ENCODE data around the gene NRTN. TPM values are rescaled to one million over a fixed set of nuclear protein-coding genes. Genes with fewer than 3 reads are reported as not detected.
A peak's percentile ranks its signal among the peaks of the same experiment; 100 is the strongest.

NRTN gene
- total and polyA plus RNA-seq, 2 of the 13 experiments (the other 11 are each of a cell fraction or from before 2014, with no cell fraction given) = 4.1 to 5.3 TPM

DNA sequence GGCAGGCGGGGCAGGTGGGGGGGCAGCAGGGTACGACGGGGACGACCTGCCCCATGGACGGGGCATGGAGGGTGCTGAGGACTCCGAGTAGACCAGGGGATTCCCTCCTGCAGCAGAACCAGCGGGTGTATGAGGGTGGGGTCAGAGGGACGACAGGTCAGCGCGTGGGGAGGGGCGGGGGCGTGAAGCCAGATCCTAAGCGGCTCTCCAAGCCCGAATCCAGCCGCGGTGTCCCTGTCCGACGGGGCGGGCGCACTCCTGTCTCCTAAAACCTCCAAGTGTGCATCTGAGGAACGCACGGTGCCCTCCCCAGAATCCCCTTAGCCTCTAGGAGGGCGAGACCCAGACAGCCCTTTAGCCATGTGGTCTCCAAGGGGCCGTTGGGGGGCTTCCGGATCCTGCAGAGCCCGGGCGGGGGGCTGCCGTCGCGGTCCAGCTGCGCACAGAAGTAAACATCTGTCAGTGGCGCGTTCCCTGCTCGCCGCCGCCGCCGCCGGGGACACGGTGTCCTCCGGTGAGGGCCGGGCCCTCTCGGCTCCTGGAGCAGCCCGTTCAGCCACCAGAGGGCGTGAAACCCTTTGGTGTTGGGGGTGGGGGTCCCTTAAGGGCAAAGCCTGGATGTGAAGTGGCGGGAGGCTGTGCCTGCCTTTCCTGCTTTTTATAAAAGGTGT is 730 bp downstream of the NRTN start (continued):
- TF ChIP-seq, protein P1, sequence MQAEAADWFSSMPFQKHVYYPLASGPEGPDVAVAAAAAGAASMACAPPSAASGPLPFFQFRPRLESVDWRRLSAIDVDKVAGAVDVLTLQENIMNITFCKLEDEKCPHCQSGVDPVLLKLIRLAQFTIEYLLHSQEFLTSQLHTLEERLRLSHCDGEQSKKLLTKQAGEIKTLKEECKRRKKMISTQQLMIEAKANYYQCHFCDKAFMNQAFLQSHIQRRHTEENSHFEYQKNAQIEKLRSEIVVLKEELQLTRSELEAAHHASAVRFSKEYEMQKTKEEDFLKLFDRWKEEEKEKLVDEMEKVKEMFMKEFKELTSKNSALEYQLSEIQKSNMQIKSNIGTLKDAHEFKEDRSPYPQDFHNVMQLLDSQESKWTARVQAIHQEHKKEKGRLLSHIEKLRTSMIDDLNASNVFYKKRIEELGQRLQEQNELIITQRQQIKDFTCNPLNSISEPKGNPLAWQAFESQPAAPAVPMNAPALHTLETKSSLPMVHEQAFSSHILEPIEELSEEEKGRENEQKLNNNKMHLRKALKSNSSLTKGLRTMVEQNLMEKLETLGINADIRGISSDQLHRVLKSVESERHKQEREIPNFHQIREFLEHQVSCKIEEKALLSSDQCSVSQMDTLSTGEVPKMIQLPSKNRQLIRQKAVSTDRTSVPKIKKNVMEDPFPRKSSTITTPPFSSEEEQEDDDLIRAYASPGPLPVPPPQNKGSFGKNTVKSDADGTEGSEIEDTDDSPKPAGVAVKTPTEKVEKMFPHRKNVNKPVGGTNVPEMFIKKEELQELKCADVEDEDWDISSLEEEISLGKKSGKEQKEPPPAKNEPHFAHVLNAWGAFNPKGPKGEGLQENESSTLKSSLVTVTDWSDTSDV (CRISPR knock-in tag; IDR thresholded peaks at IDR 0.05) = no peak
- no peak for TF ChIP-seq RNF2 (conservative IDR thresholded peaks at IDR 0.05; ENCODE audit: low read depth)
- TF ChIP-seq JUND (CRISPR knock-in tag; IDR thresholded peaks at IDR 0.05) = no peak
- TF ChIP-seq, protein P2, sequence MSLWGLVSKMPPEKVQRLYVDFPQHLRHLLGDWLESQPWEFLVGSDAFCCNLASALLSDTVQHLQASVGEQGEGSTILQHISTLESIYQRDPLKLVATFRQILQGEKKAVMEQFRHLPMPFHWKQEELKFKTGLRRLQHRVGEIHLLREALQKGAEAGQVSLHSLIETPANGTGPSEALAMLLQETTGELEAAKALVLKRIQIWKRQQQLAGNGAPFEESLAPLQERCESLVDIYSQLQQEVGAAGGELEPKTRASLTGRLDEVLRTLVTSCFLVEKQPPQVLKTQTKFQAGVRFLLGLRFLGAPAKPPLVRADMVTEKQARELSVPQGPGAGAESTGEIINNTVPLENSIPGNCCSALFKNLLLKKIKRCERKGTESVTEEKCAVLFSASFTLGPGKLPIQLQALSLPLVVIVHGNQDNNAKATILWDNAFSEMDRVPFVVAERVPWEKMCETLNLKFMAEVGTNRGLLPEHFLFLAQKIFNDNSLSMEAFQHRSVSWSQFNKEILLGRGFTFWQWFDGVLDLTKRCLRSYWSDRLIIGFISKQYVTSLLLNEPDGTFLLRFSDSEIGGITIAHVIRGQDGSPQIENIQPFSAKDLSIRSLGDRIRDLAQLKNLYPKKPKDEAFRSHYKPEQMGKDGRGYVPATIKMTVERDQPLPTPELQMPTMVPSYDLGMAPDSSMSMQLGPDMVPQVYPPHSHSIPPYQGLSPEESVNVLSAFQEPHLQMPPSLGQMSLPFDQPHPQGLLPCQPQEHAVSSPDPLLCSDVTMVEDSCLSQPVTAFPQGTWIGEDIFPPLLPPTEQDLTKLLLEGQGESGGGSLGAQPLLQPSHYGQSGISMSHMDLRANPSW (CRISPR knock-in tag; IDR thresholded peaks at IDR 0.05; ENCODE audit: borderline replicate concordance) = no peak
- TF ChIP-seq GLI4 (CRISPR knock-in tag; IDR thresholded peaks at IDR 0.05; ENCODE audit: borderline replicate concordance) = no peak
- no peak for TF ChIP-seq ZNF253 (CRISPR knock-in tag; IDR thresholded peaks at IDR 0.05; ENCODE audit: borderline replicate concordance)
- no peak for TF ChIP-seq HNRNPH1 (optimal IDR thresholded peaks at IDR 0.05; ENCODE audit: low read depth, low read length)
- peak; percentile 30; the same call in 1 of the 2 replicates for TF ChIP-seq NR2F6 (IDR thresholded peaks at IDR 0.05)
- no peak for TF ChIP-seq NR2F6 (CRISPR knock-in tag; IDR thresholded peaks at IDR 0.05)
- TF ChIP-seq ZNF333 (CRISPR knock-in tag; IDR thresholded peaks at IDR 0.05; ENCODE audit: borderline replicate concordance) = peak; percentile 89
- no peak for TF ChIP-seq MTF2 (CRISPR knock-in tag; IDR thresholded peaks at IDR 0.05; ENCODE audit: borderline replicate concordance)
- no peak for TF ChIP-seq ZNF207 (IDR thresholded peaks at IDR 0.05; ENCODE audit: borderline replicate concordance)
- no peak for TF ChIP-seq FOSL1 (CRISPR knock-in tag; IDR thresholded peaks at IDR 0.05; ENCODE audit: borderline replicate concordance)
- peak; percentile 64; the same call in 1 of the 2 replicates for TF ChIP-seq ZFP90 (CRISPR knock-in tag; IDR thresholded peaks at IDR 0.05; ENCODE audit: borderline replicate concordance)
- TF ChIP-seq ZFYVE20 (CRISPR knock-in tag; IDR thresholded peaks at IDR 0.05; ENCODE audit: borderline replicate concordance, low read depth) = no peak
- peak; percentile 87 for TF ChIP-seq ZNF740 (CRISPR knock-in tag; IDR thresholded peaks at IDR 0.05)
- TF ChIP-seq, protein P3, sequence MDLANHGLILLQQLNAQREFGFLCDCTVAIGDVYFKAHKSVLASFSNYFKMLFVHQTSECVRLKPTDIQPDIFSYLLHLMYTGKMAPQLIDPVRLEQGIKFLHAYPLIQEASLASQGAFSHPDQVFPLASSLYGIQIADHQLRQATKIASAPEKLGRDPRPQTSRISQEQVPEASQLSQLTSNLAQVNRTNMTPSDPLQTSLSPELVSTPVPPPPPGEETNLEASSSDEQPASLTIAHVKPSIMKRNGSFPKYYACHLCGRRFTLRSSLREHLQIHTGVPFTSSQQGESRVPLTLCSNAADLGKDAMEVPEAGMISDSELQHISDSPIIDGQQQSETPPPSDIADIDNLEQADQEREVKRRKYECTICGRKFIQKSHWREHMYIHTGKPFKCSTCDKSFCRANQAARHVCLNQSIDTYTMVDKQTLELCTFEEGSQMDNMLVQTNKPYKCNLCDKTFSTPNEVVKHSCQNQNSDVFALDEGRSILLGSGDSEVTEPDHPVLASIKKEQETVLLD (CRISPR knock-in tag; IDR thresholded peaks at IDR 0.05; ENCODE audit: low read depth) = no peak
- no peak for TF ChIP-seq REL (CRISPR knock-in tag; conservative IDR thresholded peaks at IDR 0.05)
- TF ChIP-seq, protein P4, sequence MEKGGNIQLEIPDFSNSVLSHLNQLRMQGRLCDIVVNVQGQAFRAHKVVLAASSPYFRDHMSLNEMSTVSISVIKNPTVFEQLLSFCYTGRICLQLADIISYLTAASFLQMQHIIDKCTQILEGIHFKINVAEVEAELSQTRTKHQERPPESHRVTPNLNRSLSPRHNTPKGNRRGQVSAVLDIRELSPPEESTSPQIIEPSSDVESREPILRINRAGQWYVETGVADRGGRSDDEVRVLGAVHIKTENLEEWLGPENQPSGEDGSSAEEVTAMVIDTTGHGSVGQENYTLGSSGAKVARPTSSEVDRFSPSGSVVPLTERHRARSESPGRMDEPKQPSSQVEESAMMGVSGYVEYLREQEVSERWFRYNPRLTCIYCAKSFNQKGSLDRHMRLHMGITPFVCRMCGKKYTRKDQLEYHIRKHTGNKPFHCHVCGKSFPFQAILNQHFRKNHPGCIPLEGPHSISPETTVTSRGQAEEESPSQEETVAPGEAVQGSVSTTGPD (CRISPR knock-in tag; IDR thresholded peaks at IDR 0.05) = 0 out of 2 replicates have a peak, but pooled peaks have one; percentile 54
- no peak for TF ChIP-seq FOXM1 (CRISPR knock-in tag; IDR thresholded peaks at IDR 0.05)
